ENCODE data around the gene KRT84.

DNA sequence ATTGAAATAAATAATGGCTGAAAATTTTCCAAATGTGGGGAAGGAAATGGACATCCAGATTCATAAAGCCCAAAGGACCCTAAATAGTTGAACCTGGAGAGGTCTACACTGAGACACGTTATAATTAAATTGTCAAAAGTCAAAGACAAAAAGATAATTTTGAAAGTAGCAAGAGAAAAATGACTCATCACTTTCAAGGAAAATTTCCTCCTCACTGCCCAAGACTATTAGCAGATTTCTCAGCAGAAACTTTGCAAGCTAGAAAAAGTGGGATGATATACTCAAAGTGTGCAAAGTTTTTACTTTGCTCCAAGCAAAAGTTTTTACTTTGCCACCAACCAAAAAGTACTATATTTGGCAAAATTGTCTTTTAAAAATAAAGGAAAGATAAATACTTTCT is 48.4 kb downstream of the KRT84 start:
- TF ChIP-seq, protein P1, sequence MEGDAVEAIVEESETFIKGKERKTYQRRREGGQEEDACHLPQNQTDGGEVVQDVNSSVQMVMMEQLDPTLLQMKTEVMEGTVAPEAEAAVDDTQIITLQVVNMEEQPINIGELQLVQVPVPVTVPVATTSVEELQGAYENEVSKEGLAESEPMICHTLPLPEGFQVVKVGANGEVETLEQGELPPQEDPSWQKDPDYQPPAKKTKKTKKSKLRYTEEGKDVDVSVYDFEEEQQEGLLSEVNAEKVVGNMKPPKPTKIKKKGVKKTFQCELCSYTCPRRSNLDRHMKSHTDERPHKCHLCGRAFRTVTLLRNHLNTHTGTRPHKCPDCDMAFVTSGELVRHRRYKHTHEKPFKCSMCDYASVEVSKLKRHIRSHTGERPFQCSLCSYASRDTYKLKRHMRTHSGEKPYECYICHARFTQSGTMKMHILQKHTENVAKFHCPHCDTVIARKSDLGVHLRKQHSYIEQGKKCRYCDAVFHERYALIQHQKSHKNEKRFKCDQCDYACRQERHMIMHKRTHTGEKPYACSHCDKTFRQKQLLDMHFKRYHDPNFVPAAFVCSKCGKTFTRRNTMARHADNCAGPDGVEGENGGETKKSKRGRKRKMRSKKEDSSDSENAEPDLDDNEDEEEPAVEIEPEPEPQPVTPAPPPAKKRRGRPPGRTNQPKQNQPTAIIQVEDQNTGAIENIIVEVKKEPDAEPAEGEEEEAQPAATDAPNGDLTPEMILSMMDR (IDR thresholded peaks at IDR 0.05) = no peak
- TF ChIP-seq POLR2AphosphoS5 (IDR thresholded peaks at IDR 0.05) = no peak
